Measurements from ENCODE around the gene BUD23. TPM values are rescaled to one million over a fixed set of nuclear protein-coding genes. Genes with fewer than 3 reads are reported as not detected.

Gene BUD23
- total and polyA plus RNA-seq, 11 donors: 57.4 to 150 (median 69.6) TPM

GRCh38 chr7:73638911-73639310, 44.5 kb upstream of the BUD23 start:
- TF ChIP-seq POLR2A (IDR thresholded peaks at IDR 0.05): no peak
- no peak for TF ChIP-seq CTCF (IDR thresholded peaks at IDR 0.05)
- whole genome bisulfite sequencing, 4 donors: 52 to 64% (median 58%) methylated on average over 3 of the region's 3 CpGs
- Histone ChIP-seq H3K9me3 (peaks cover 0 to 14% (median 2%) of the 10 kb centered on the region in 12 donors), H3K36me3 (no peaks in the 10 kb centered on the region), H3K27me3 (peaks cover 0 to 24% (median 4%) of the 10 kb centered on the region in 9 donors), H3K4me1 (no peaks in the 10 kb centered on the region), H3K27ac (no peak overlapping the region), H3K4me3 (no peak overlapping the region)
- ATAC-seq (no peak), DNase-seq (no peak)
- intact Hi-C loops (cut with DNase I): no loop called here

- no peak for TF ChIP-seq CTCF (IDR thresholded peaks at IDR 0.05)
- TF ChIP-seq POLR2A (IDR thresholded peaks at IDR 0.05): no peak
- H3K36me3 ChIP-seq: no peaks in the 10 kb centered on the region
- H3K9me3 ChIP-seq: peaks cover 0 to 14% (median 2%) of the 10 kb centered on the region in 12 donors
- H3K27me3 ChIP-seq: peaks cover 6 to 36% (median 14%) of the 10 kb centered on the region in 9 donors
- H3K27ac ChIP-seq: no peak overlapping the region
- 45 to 76% (median 68%) methylated on average over 2 of the region's 2 CpGs for WGBS, 4 donors
- ATAC-seq: no peak
- H3K4me3 ChIP-seq: no peak overlapping the region
- no peak for DNase-seq
- H3K4me1 ChIP-seq: peaks cover 0 to 7% (median under 1%) of the 10 kb centered on the region in 12 donors
- intact Hi-C loops (cut with DNase I): no loop called here
These were observed 40.6 kb upstream of the BUD23 start for GRCh38 chr7:73642834-73643233.

GRCh38 chr7:73644688-73645286, 38.6 kb upstream of the BUD23 start:
- Histone ChIP-seq H3K36me3 (no peaks in the 10 kb centered on the region), H3K27ac (no peak overlapping the region), H3K9me3 (peaks cover 0 to 14% (median 2%) of the 10 kb centered on the region in 12 donors), H3K4me3 (no peak overlapping the region), H3K27me3 (peaks cover 11 to 51% (median 23%) of the 10 kb centered on the region in 9 donors), H3K4me1 (peaks cover 0 to 11% (median 1%) of the 10 kb centered on the region in 12 donors)
- no peak for DNase-seq
- 30 to 47% (median 36%) methylated on average over 5 of the region's 5 CpGs for WGBS, 4 donors
- intact Hi-C loops (cut with DNase I): no loop called here
- TF ChIP-seq POLR2A (IDR thresholded peaks at IDR 0.05) (no peak), CTCF (IDR thresholded peaks at IDR 0.05) (no peak)
- ATAC-seq: no peak

GRCh38 chr7:73645643-73646174, 37.7 kb upstream of the BUD23 start:
- TF ChIP-seq CTCF (IDR thresholded peaks at IDR 0.05) (no peak), POLR2A (IDR thresholded peaks at IDR 0.05) (no peak)
- intact Hi-C loops (cut with DNase I): no loop called here
- Histone ChIP-seq H3K27ac (no peak overlapping the region), H3K9me3 (peaks cover 0 to 14% (median 2%) of the 10 kb centered on the region in 12 donors), H3K36me3 (no peaks in the 10 kb centered on the region), H3K4me1 (peaks cover 0 to 11% (median 1%) of the 10 kb centered on the region in 12 donors), H3K4me3 (no peak overlapping the region), H3K27me3 (peaks cover 11 to 55% (median 23%) of the 10 kb centered on the region in 9 donors)
- DNase-seq (no peak), ATAC-seq (no peak)
- 39 to 57% (median 42%) methylated on average over 3 to 4 of the region's 4 CpGs for WGBS, 4 donors

Measured in heart left ventricle (tissue), 16 donors.